HepG2 (cell line): ENCODE data around the gene IL1RAP.

ENCODE experiments used
- ARNT2 ChIP-seq: sonication (generic); formaldehyde crosslinking; IDR thresholded peaks from 2 replicates; pipeline ENCODE4 v1.8.0; 2022; ENCODE audit warnings: mild to moderate bottlenecking, low read depth, missing genetic modification reagents, moderate library complexity
- MBD4 ChIP-seq: IDR thresholded peaks from 2 replicates; pipeline ENCODE4 v1.6.1; 2012; ENCODE audit warnings: low read length, inconsistent platforms, borderline replicate concordance
- TAF1 ChIP-seq: sonication (generic); formaldehyde crosslinking; IDR thresholded peaks from 2 replicates; pipeline ENCODE4 v1.4.0; 2020; ENCODE audit warnings: missing genetic modification reagents
- ZNF160 ChIP-seq: sonication (generic); formaldehyde crosslinking; IDR thresholded peaks from 2 replicates; pipeline ENCODE4 v1.8.0; 2022; ENCODE audit warnings: mild to moderate bottlenecking, inconsistent platforms, missing genetic modification reagents

GRCh38 chr3:190485830-190486532 is 27.9 kb upstream of the IL1RAP start:
- TF ChIP-seq ZNF160 (CRISPR knock-in tag) (no peak), TAF1 (CRISPR knock-in tag) (no peak), MBD4 (no peak), ARNT2 (CRISPR knock-in tag) (no peak)
